ENCODE measurements around the gene PRPF4.
"Not testable (repeated sequence)": the region's sequence is repeated elsewhere in the genome, so short reads cannot be mapped to it uniquely, and the experiment has no call there.

The PRPF4 gene
- total RNA-seq, result 43.8 to 126 (median 53.1) reads per million in 9 experiments

DNA sequence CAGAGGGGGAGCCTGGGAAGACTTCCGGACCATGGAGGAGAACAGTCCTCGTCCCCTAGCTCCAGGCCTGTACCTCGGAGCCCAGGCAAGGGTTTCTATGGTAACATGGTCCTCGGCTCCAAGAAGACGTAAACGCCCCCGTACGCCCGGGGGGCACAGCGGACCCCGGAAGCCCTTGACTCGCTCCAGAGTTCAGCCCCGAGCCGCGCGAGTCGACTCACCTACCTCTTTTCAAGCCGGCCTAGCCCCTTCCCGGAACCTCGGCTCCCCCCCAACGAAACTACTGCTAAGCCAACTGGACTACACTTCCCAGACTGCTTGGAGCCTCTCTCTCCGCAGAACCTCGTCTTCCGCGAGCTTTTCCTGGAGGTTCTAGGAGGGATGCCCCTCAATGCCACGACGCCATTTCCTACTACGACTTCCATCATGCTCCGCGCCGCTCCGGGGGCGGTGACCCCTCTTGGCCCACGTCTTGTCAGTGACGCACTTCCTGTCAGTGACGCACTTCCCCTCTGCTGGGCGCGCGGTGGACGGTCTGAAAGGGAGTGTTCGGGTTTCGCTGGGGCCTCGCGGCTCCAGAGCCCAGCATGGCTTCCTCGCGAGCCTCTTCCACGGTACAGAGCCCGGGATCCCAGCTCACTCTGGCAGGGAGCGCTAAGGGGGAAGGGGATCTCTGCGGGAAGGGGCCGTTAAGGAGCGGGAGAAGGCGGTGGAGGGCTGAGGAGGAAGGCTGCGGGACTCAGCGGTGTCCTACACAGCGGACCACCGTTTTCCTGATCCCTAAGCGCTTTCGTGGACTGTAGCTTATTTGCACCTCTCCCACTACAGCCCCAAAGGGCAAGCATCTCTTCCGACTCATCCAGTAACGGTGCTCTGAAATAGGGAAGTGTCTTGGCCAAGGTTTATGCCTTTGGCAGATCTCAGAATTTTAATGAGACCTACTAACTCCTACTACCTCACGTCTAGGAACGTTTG, at the start of gene PRPF4, which contains the start of gene CDC26:
Gene PRPF4 (plus strand): TSS at position 502 of the 975 bp plus-strand sequence. CDS start 86 bp downstream, at position 588.
Gene CDC26 (minus strand): TSS at position 416 of the 975 bp plus-strand sequence. CDS start 3,065 bp downstream, outside the sequence.
- peaks cover 7 to 8% of the 10 kb centered on the region in 2 donors for H3K4me1 Mint-ChIP-seq (ENCODE audit: low read depth in 2 of 2)
- H3K9me3 Mint-ChIP-seq, result no peaks in the 10 kb centered on the region
- ATAC-seq (replicated peaks), result peak; percentile 96
- no peak within 1 kb of the TSS for H3K27ac Mint-ChIP-seq
- no peaks in the 10 kb centered on the region for H3K27me3 Mint-ChIP-seq
- peaks cover 41% of the 10 kb centered on the region for H3K36me3 Mint-ChIP-seq (ENCODE audit: insufficient read depth)
- peak; percentile 90 to 93 (median 92) for DNase-seq
- H3K4me3 Mint-ChIP-seq, result no peak within 1 kb of the TSS

DNA sequence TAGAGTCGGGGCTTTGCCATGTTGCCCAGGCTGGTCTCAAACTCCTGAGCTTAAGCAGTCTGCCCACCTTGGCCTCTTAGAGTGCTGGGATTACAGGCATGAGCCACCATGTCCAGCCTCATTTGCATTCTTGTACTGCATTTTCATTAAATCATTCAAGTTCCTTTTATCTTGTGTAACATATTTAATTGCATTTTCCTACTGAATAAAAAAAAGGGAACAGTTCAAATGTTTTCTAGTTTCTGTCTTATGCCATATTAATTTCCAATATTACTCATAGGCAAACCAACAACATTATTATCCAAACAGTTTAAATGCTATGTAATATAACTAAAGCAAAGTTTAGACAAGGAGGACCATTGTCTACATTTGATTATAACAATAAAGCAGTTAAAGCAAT, 48.0 kb upstream of the PRPF4 start:
- H3K4me1 Mint-ChIP-seq (ENCODE audit: low read depth in 2 of 2), result peaks cover 1 to 18% of the 10 kb centered on the region in 2 donors
- ATAC-seq (replicated peaks) (no peak), DNase-seq (no peak)
- H3K36me3 Mint-ChIP-seq (ENCODE audit: insufficient read depth), result peaks cover 7% of the 10 kb centered on the region
- no peak overlapping the region for H3K27ac Mint-ChIP-seq
- H3K4me3 Mint-ChIP-seq, result no peak overlapping the region
- H3K9me3 Mint-ChIP-seq, result no peaks in the 10 kb centered on the region
- H3K27me3 Mint-ChIP-seq, result no peaks in the 10 kb centered on the region

DNA sequence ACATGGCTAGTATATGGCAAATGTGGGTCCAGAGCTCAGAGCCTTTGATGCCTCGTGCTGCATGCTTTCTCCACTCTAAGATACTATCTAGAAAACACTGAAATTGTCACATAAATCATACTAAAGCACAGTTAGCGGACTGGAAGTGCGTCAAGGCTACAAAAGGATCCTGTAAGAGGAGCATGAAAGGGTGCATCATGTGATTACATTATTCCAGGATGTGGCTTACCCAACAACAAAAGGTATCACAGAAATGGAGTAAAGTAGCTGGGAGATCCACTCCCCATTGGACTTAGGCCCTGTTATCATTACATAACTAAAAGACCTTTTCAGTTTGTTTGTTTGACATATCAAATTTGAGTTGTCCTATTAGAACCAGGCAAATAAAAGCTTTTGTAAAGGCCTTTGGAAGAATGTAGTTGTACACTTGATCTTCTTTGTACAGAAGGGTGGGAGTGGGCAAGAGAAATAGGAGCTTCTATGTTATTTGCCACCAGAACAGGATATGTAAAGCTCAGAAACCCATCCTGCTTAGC, 47.3 kb upstream of the PRPF4 start:
- H3K27me3 Mint-ChIP-seq, result no peaks in the 10 kb centered on the region
- DNase-seq (no peak), ATAC-seq (replicated peaks) (no peak)
- H3K9me3 Mint-ChIP-seq, result no peaks in the 10 kb centered on the region
- H3K4me1 Mint-ChIP-seq (ENCODE audit: low read depth in 2 of 2), result peaks cover 7 to 18% of the 10 kb centered on the region in 2 donors
- H3K36me3 Mint-ChIP-seq (ENCODE audit: insufficient read depth), result peaks cover 7% of the 10 kb centered on the region
- H3K27ac Mint-ChIP-seq, result no peak overlapping the region
- H3K4me3 Mint-ChIP-seq, result no peak overlapping the region

DNA sequence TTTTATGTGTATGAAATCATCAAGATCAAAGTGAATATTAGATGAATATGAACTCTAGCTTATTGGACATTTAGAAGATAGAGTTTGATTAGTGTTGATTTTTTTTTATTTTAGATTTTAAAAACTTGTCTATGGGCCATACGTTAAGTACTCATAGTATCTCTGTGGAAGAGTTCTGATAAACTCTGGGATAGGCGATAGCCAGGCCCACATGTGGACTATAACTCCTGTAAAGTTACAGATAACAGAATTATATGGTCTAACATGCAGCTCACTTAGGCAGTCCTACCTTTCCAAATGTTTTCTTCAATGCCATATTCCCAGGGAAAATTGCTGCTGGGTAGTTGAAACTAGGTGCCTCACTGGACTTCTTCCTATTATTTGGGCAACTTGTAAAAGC, 43.8 kb upstream of the PRPF4 start:
- Mint-ChIP-seq H3K27me3 (no peaks in the 10 kb centered on the region), H3K4me3 (no peak overlapping the region), H3K27ac (peak overlapping the region; percentile 77 to 97), H3K36me3 (ENCODE audit: insufficient read depth) (no peaks in the 10 kb centered on the region), H3K4me1 (ENCODE audit: low read depth in 2 of 2) (peaks cover 8 to 17% of the 10 kb centered on the region in 2 donors), H3K9me3 (no peaks in the 10 kb centered on the region)
- no peak for DNase-seq
- ATAC-seq (replicated peaks), result no peak

DNA sequence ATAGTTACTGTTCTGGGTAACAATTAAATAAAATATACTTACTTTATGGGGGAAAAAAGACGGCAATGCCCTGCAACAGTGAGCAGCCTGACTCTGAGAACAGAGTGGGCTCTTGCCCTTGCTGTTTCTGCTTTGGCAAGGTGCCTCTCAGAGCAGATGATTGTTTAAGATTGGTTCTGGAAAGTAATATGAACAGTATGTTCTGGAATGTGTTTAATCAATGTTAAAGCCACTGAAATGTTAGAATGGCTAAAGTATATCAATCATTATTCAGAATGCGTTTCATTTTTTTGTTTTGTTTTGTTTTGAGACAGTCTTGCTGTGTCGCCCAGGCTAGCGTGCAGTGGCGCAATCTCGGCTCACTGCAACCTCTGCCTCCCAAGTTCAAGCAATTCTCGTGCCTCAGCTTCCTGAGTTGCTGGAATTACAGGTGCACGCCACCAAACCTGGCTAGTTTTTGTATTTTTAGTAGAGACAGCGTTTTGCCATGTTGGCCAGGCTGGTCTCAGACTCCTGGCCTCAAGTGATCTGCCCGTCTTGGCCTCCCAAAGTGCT, 39.7 kb upstream of the PRPF4 start:
- H3K4me1 Mint-ChIP-seq (ENCODE audit: low read depth in 2 of 2), result peaks cover 8 to 13% of the 10 kb centered on the region in 2 donors
- not testable (repeated sequence) for H3K9me3 Mint-ChIP-seq; H3K27ac Mint-ChIP-seq; DNase-seq; H3K36me3 Mint-ChIP-seq (ENCODE audit: insufficient read depth); H3K4me3 Mint-ChIP-seq; H3K27me3 Mint-ChIP-seq; ATAC-seq (replicated peaks)

DNA sequence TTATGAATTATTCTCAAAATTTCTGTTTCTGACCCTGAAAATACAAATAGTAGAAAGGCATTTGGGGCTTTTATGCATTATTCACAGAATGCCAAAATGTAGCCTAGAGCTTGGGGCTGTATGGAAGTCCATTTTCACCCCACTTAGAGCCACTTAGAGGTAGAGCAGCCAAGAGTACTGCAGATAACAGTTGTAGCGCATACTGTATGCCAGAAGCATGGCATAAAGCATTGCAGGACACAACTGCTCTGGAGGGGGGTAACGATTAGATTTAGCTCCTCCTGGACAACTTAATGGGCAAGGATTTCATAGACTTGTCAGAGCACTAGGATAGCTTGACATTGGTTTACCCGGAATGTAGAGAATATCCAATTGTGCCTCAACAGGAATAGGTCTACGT, 38.4 kb upstream of the PRPF4 start:
- ATAC-seq (replicated peaks), result no peak

DNA sequence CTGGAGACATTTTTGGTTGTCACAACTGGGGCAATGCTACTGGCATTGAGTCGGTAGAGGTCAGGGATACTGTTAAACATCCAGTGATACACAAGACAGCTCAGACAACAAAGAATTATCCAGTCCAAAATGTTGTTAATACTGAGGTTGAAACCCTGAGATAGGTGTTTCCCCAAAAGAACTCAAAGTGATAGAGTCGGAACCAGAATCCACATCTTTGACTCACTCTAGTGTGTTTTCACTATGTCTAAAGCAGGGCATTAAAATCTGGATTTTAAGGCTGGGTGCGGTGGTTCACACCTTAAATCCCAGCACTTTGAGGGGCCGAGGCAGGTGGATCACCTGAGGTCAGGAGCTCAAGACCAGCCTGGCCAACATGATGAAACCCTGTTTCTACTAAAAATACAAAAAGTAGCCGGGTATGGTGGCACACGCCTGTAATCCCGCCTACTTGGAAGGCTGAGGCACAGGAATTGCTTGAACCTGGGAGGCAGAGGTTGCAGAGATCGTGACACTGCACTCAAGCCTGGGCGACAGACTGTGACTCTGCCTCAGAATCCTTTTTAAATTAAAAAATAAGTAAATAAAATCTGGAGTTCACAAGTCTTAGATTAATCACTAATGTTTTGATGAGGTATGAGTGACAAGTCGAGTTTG, 37.1 kb upstream of the PRPF4 start:
- H3K27me3 Mint-ChIP-seq, result no peaks in the 10 kb centered on the region

More for the DNA sequence above, 38.4 kb upstream of the PRPF4 start:
- no peak overlapping the region for H3K4me3 Mint-ChIP-seq
- peaks cover 8 to 12% of the 10 kb centered on the region in 2 donors for H3K4me1 Mint-ChIP-seq (ENCODE audit: low read depth in 2 of 2)
- no peak overlapping the region for H3K27ac Mint-ChIP-seq
- no peaks in the 10 kb centered on the region for H3K9me3 Mint-ChIP-seq
- no peaks in the 10 kb centered on the region for H3K27me3 Mint-ChIP-seq
- peaks cover 4% of the 10 kb centered on the region for H3K36me3 Mint-ChIP-seq (ENCODE audit: insufficient read depth)
- no peak for DNase-seq

DNA sequence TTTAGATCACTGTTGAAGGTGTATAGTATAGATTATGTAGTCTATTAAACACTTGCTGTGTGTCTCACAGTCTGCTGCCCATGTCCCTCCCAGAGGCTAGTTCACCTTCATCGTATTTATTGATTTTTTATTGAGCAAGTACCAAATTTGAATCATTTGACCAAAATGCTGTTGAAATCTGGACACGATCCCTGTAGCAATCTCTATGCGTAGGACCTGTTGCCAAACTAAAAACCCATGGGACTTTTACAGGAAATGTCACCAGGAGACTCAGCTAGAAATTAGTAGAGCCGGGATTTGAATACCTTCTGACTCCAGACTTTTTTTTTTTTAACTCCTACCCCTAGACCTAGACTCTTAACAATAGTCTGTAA, 36.6 kb upstream of the PRPF4 start:
- ATAC-seq (replicated peaks) (no peak), DNase-seq (no peak)
- Mint-ChIP-seq H3K36me3 (ENCODE audit: insufficient read depth) (peaks cover 4% of the 10 kb centered on the region), H3K4me3 (no peak overlapping the region), H3K4me1 (ENCODE audit: low read depth in 2 of 2) (no peaks in the 10 kb centered on the region), H3K9me3 (no peaks in the 10 kb centered on the region), H3K27me3 (no peaks in the 10 kb centered on the region), H3K27ac (no peak overlapping the region)

More for the DNA sequence above, 37.1 kb upstream of the PRPF4 start:
- ATAC-seq (replicated peaks) (no peak), DNase-seq (no peak)
- H3K27ac Mint-ChIP-seq, result no peak overlapping the region
- peaks cover 4% of the 10 kb centered on the region for H3K36me3 Mint-ChIP-seq (ENCODE audit: insufficient read depth)
- no peaks in the 10 kb centered on the region for H3K9me3 Mint-ChIP-seq
- H3K4me3 Mint-ChIP-seq, result no peak overlapping the region
- H3K4me1 Mint-ChIP-seq (ENCODE audit: low read depth in 2 of 2), result peaks cover under 1% of the 10 kb centered on the region in 2 donors

DNA sequence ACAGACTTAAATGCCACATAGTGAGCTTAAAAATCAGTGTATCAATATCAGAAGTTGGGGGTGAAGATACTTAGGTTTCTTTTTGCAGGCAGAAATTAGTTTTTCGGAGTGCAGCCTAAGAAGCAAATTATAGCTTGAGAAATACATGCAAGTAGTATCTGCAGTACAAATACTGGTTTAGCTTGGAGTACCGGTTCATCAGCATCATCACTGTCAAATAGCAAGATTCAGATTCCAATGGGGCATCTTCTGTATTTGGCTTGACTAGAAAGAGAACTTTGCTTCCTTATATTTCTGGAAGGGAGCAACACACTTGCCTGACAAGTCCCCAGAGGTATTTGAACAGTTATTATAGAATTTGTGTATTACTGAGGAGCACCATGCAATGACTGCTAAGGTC, 34.3 kb upstream of the PRPF4 start:
- Mint-ChIP-seq H3K4me1 (ENCODE audit: low read depth in 2 of 2) (no peaks in the 10 kb centered on the region), H3K27me3 (no peaks in the 10 kb centered on the region), H3K4me3 (no peak overlapping the region), H3K36me3 (ENCODE audit: insufficient read depth) (peaks cover 4% of the 10 kb centered on the region), H3K9me3 (no peaks in the 10 kb centered on the region), H3K27ac (no peak overlapping the region)
- DNase-seq (no peak), ATAC-seq (replicated peaks) (no peak)

DNA sequence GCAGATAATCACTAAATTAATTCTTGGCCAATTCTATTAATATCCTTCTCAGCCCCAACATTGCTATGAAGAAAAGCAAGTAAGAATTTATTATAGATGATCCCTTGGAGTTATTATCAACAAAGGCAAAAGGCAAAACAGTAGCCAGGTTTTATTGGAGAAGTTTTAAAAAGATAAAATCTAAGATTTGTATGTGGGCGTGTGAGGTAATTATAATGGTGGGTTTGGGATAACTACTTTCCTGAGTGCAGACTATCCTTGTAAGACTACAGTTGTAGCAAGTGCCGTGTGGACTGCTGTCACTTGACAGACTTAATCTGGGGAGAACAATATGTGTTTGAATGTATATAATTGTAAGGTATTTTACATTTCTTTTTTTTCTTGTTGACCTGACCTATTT, 30.9 kb upstream of the PRPF4 start:
- Mint-ChIP-seq H3K27me3 (no peaks in the 10 kb centered on the region), H3K36me3 (ENCODE audit: insufficient read depth) (no peaks in the 10 kb centered on the region), H3K4me1 (ENCODE audit: low read depth in 2 of 2) (no peaks in the 10 kb centered on the region), H3K4me3 (no peak overlapping the region), H3K27ac (no peak overlapping the region), H3K9me3 (no peaks in the 10 kb centered on the region)
- no peak for ATAC-seq (replicated peaks)
- no peak for DNase-seq

DNA sequence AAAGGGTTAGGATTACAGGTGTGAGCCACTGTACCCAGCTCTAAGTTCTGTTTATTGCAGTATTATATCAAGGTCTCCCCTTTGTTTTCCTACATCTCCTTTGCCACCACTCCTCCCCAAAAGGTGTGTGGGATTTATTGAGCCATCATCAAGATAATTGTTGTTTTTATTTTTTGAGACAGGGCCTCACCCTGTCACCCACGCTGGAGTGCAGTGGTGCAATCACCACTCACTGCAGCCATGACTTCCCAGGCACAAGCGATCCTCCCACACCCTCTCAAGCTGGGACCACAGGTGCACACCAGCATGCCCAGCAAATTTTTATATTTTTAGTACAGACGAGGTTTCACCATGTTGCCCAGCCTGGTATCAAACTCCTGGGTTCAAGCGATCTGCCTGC, 29.6 kb upstream of the PRPF4 start:
- Mint-ChIP-seq H3K27me3 (no peaks in the 10 kb centered on the region), H3K4me3 (no peak overlapping the region), H3K27ac (no peak overlapping the region), H3K9me3 (no peaks in the 10 kb centered on the region), H3K4me1 (ENCODE audit: low read depth in 2 of 2) (no peaks in the 10 kb centered on the region), H3K36me3 (ENCODE audit: insufficient read depth) (no peaks in the 10 kb centered on the region)
- DNase-seq (no peak), ATAC-seq (replicated peaks) (no peak)

DNA sequence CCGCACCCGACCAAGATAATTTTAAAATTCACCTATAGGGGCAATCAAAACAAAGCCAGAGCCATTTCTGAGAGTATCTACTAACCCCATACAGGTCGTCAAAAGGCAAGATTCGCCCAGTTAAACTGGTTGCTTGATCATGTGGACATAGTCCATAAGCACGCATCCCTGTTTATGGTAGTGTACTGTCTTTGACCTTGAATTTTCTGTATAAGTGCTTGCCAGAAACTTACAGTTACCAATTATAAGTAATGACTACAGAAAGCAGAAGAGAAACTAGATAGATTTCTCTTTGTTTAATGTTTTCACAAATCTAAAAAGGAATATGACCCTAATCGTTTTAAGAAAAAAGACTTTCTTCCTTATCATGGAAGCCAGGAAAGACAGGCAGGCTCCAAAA, 28.5 kb upstream of the PRPF4 start:
- ATAC-seq (replicated peaks) (no peak), DNase-seq (no peak)
- H3K27me3 Mint-ChIP-seq, result no peaks in the 10 kb centered on the region
- H3K4me3 Mint-ChIP-seq, result no peak overlapping the region
- H3K36me3 Mint-ChIP-seq (ENCODE audit: insufficient read depth), result no peaks in the 10 kb centered on the region
- H3K9me3 Mint-ChIP-seq, result no peaks in the 10 kb centered on the region
- H3K27ac Mint-ChIP-seq, result no peak overlapping the region
- H3K4me1 Mint-ChIP-seq (ENCODE audit: low read depth in 2 of 2), result no peaks in the 10 kb centered on the region

DNA sequence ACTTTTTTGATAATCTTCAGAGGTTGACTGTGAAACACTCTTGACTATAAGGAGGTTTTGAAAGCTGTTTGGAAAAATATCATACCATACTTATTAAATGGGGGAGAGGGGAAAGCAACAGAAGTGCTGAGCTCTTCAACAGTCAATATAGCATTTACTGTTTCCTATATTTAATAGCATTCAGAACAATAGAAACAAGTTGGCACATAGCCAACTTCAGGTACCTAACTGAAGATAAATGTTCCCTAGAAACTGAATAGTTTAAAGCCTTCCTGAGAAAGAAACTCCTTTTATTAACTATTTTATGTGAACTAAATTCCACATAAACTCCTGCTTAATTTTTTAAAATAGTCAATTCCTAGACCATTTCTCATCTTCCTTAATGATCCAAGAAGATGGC, 27.8 kb upstream of the PRPF4 start:
- Mint-ChIP-seq H3K27me3 (no peaks in the 10 kb centered on the region), H3K4me1 (ENCODE audit: low read depth in 2 of 2) (no peaks in the 10 kb centered on the region), H3K36me3 (ENCODE audit: insufficient read depth) (no peaks in the 10 kb centered on the region), H3K4me3 (no peak overlapping the region), H3K27ac (no peak overlapping the region), H3K9me3 (no peaks in the 10 kb centered on the region)
- DNase-seq, result no peak
- ATAC-seq (replicated peaks), result no peak

Measured in effector memory CD8-positive, alpha-beta T cell (primary cell).